ENCODE results near the gene FAM9C.

The FAM9C gene

DNA sequence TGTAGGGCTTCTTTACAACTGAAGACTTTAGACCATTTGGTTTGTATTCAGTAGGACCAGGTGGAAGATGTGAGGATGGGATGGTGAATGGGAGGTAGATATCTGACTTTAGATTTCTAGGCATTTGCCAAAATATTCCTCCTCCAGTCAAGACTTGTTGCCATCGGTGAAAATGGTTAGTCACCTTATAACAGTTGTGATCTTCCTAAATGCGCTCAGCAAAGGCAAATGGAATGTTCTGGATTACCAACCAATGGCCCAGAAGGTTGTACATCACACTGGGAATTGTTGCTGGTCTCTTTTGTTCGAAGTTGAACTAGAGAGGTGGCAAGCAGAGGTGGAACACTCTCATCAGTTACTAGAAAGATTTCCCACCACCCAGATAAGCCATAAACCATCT, 35.6 kb downstream of the FAM9C start:
- TF ChIP-seq GATA3 (IDR thresholded peaks at IDR 0.05; ENCODE audit: low read depth, low read length) (no peak), GATA2 (IDR thresholded peaks at IDR 0.05; ENCODE audit: low read depth, low read length) (no peak)

DNA sequence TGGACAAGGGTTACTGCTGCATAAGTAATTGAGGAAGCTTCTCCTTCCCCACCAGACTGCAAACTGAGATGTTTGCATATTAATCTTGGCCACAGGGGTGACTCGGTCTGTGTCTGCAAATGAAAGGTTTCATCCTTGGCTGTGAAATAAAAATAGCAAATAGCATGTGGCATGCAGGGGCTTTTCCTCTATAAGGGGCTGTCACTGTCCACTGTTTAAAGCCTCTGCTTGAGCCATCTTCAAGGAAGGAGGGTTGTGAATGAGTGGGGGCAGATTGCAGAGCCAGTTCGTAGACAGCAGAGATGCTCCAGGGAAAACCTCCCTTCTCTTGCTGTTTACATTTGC, 36.3 kb downstream of the FAM9C start:
- TF ChIP-seq GATA2 (IDR thresholded peaks at IDR 0.05; ENCODE audit: low read depth, low read length) (no peak), GATA3 (IDR thresholded peaks at IDR 0.05; ENCODE audit: low read depth, low read length) (no peak)

DNA sequence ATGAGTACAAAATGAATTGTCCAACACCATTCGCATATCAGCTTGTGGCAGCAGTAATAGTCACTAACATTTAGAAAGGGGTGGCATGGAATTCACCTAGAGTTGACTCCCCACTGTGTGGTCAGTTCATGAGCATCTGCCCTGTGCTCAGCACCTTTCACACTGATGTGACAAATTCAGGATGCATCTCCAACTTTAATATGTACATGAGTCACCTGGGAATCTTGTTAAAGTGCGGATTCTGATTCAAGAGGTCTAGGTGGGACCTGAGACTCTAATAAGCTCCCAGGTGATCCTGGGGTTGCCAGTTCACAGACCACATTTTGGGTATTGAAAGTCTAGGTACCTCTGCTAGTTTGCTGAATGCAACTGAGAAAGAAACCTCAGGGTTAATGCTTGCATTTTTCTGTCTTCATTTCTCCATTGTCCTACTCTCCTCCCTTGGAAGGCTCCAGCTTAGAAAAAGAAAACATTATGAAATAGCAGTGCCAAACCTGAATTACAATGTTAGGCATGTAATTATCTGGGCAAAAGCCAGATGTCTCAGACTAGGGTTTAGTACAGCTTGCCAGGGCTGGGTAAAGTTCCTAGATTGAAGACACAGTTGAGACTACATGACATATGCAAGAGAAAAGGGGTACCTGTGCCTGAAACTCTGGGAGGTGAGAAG, 36.8 kb downstream of the FAM9C start:
- no peak for TF ChIP-seq GATA3 (IDR thresholded peaks at IDR 0.05; ENCODE audit: low read depth, low read length)
- no peak for TF ChIP-seq GATA2 (IDR thresholded peaks at IDR 0.05; ENCODE audit: low read depth, low read length)

DNA sequence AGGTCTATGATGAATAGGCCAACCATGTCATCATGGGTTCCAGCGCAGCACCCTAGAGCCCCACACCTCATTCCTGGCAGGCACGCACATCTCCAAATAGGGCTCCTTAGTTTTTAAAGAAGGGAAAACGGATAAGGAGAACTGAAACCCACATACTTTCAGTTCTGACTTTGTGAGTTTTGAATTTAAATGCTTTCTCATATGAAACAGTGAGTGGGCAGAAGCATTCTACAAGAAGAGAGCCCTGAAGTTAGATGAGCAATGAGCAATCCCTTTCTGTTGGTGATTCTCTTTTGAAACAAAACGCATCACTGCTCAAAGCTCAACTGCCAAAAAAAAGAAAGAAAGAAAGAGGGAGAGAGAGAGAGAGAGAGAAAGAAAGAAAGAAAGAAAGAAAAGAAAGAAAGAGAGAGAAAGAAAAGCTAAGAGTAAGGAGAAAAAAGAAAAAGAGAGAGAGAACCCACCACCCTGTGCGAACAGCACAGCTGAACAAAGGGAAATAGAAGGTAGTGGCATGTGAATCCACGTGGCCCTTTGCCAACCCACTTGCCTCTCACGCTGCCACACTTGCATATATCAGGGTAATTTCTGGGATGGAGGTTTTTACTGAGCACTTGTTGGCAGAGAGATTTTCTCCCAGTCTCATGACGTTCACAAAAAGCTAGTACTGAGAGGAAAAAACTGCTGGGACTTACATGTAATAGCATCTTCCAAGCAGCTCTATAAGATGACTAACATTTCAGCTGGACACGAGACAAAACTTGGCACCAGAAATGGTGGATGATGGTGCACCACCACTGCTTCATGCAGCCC, 38.6 kb downstream of the FAM9C start:
- TF ChIP-seq GATA3 (IDR thresholded peaks at IDR 0.05; ENCODE audit: low read depth, low read length) (no peak), GATA2 (IDR thresholded peaks at IDR 0.05; ENCODE audit: low read depth, low read length) (no peak)

DNA sequence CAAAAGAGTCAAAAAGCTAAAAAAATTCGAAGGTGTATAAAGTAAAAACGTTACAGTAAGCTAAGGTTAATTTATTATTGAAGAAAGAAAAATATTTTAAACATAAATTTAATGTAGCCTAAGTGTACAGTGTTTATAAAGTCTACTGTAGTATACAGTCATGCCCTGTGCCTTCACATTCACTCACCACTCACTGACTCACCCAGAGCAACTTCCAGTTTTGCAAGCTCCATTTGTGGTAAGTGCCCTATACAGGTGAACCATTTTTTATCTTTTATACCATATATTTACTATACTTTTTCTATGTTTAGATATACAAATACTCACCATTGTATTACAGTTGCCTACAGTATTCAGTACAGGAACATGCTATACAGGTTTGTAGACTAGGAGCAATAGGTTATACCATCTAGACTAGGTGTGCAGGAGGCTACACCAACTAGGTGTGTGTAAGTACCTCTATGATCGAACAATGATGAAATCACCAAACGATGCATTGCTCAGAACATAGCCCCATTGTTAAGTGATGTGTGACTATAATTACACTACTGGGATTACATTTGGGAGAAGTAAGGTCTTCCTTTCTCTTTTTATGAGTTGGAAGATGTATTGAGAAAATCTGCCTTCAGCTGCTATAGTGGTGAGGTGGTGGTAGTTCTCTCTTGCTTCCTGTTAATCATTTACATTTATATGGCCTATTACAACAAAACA, 42.3 kb downstream of the FAM9C start:
- TF ChIP-seq GATA2 (IDR thresholded peaks at IDR 0.05; ENCODE audit: low read depth, low read length) (no peak), GATA3 (IDR thresholded peaks at IDR 0.05; ENCODE audit: low read depth, low read length) (no peak)

DNA sequence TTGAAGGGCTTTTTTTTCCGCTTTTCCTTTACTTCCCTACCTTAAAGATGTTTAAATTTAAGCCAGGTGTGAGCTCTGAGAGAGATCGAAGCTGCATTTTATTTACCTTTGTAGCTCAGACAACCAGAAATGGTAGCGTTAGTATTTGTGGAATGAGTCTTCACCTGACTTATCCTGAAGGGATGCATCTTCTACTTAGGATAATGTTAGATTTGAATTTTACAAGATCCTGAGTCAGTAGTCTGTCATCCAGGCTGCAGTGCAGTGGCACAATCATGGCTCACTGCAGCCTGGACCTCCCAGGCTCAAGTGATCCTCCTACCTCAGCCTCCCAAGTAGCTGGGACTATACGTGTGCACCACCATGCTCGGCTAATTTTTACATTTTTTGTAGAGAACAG, 43.3 kb downstream of the FAM9C start:
- no peak for TF ChIP-seq GATA2 (IDR thresholded peaks at IDR 0.05; ENCODE audit: low read depth, low read length)
- no peak for TF ChIP-seq GATA3 (IDR thresholded peaks at IDR 0.05; ENCODE audit: low read depth, low read length)

DNA sequence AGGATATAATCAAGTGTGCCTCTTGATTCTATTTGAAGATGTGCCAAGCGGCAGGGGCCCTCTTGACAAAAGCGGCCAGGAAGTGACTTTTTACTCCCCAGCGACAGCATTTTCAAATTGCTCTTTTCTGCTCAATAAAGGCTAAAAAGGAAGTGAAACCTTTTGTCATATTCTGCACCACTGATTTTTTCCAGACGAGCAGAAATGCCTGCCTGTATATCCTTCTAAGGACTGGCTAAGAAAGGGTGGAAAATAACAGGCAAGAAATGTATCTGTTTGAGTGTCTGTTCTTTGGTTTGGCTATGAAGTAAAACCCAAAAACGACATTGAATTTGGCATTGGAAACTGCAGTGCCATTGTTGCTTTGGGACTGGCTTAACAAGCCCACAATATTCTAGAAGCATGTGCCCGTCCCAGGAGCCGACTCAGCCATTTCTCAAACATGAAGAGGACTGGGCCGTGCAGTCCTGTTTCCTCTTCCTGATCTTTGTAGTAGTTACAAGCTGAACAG, 44.1 kb downstream of the FAM9C start:
- TF ChIP-seq GATA3 (IDR thresholded peaks at IDR 0.05; ENCODE audit: low read depth, low read length) (no peak), GATA2 (IDR thresholded peaks at IDR 0.05; ENCODE audit: low read depth, low read length) (no peak)

DNA sequence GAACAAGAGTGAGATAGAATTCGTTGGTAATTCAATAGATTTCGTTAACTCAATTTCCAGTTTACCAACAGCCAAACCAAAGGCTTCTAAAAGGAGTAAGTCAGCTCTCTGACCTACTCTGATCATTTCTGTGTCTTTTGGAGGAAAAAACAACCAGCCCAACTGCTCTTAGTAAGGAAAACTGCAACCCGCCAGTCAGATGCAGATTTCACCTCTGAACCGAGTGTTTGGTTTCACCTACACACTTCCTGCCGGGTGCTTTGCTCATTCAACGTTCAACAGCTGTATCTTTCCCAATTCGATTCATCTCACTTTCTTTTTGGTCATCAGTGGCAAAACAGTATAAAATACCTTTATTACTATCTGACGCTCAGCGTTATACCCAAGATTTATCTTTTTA, 45.0 kb downstream of the FAM9C start:
- TF ChIP-seq GATA2 (IDR thresholded peaks at IDR 0.05; ENCODE audit: low read depth, low read length) (no peak), GATA3 (IDR thresholded peaks at IDR 0.05; ENCODE audit: low read depth, low read length) (no peak)

DNA sequence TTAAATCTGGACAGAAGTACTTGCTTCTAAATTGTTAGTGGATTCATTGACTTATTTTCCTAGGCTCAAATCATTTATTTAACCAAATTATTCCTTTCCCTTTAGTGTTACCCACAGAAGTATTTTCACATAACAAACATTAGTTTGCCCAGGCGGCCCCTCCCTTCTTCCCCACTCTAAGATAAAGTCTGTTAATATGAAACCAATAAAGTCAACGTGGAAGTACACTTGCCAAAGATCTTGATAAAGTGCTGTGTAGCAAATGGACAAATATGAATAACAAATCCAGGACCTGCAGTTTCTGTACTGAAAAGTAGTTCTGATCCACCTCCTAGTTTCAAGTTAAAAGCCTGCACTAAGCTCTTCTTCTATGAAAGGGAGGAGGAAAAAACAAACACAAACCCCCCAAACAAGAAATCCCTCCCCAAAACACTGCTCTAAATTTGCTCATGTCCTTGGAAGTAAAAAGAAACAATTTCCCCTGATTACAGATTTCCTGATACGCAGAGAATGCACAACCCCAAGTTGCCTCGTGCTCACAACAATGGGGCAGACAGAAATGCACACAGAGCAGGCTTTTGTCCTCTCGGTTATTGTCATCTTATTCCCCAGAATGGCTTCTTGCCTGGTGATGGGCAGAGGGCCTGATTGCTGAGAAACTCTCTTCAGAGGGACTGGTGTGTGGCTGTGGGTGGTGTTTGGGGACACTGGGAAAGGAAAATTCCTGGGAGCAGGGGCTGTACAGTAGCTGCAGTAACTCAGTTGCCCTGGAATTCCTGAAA, 46.3 kb downstream of the FAM9C start:
- TF ChIP-seq GATA2 (IDR thresholded peaks at IDR 0.05; ENCODE audit: low read depth, low read length) (no peak), GATA3 (IDR thresholded peaks at IDR 0.05; ENCODE audit: low read depth, low read length) (no peak)

DNA sequence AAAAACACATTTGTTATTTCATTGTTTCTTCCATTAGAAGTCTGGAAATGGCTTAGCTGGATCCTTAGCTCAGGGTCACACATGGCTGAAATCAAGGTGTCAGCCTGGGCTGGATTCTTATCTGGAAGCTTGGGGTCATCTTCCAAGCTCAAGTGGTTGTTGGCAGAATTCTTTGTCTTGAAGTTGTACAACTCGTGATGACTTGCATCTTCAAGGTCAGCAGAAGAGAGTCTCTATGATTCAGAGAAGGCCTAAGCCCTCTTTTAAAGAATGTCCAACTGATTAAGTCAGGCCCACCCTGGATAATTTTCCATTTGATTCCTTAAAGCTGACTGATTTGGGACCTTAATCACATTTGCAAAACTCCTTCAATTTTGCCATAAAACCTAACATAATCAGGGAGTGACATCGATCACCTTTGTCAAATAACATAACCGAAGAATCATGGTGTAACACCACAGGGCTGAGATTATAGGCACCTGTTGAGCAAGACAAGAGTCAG, 47.4 kb downstream of the FAM9C start:
- no peak for TF ChIP-seq GATA2 (IDR thresholded peaks at IDR 0.05; ENCODE audit: low read depth, low read length)

DNA sequence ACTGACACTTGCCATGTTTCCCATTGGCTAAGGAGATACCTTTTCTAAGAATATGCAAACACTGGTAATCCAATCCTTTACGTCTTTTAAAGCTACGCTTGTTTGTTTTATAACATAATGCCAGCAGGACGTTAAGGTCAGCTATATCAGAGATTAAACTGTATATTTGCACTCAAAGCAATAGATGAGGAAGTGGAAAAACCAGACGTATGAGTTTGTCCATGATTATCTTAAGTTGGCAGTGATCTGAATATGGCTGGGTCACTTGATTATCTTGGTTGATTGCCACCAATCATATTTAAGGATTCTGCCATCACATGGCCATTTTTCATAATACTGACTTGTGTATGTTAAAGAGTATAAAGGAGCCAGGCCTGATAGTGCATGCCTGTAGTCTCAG, 50.1 kb downstream of the FAM9C start:
- TF ChIP-seq GATA2 (IDR thresholded peaks at IDR 0.05; ENCODE audit: low read depth, low read length), result no peak
- no peak for TF ChIP-seq GATA3 (IDR thresholded peaks at IDR 0.05; ENCODE audit: low read depth, low read length)

DNA sequence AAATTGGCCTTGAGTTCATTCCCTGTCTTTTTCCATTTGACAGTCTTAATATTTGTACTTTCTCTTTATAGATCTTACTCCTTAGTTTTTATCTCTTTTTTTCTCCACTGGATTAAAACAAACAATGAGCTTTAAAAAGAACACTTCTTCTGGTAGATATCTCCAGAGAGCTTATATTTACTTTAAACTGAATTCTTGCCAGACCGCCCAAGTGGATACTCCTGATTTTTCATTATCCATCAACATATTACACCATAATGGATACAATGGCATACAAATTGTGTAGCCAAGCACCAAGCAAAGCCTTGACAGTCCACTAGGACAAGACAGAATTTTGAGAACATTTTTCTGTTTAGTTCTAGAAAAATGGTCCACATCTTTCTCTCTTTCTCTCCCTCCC, 50.6 kb downstream of the FAM9C start:
- no peak for TF ChIP-seq GATA3 (IDR thresholded peaks at IDR 0.05; ENCODE audit: low read depth, low read length)
- TF ChIP-seq GATA2 (IDR thresholded peaks at IDR 0.05; ENCODE audit: low read depth, low read length), result no peak

DNA sequence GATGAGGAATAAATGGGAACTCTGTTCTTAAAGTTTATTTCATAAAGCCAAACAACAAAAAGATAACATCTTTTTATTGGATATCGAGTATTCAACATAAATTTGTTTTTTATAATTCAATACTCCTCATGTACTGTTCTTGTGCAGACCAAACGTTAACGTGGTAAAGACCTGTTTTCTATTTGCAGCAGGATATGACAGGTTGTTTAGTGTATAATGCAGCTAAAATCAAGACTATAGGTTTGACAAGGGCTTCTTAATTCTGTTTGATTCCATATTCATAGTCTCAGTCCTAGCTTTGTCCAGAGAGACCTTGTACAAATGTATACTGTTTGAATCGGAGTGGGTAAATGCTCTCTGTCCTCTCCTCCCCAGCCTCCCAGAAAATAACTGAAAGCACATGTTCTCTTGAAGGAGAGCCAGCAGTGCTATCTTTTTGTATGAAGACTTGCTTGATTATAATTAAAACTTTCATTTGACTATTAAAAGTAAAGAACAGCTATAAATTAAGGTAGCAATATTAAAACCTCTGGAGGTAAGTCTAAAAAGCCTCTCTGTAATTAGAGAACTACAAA, 51.8 kb downstream of the FAM9C start:
- TF ChIP-seq GATA3 (IDR thresholded peaks at IDR 0.05; ENCODE audit: low read depth, low read length), result no peak
- TF ChIP-seq GATA2 (IDR thresholded peaks at IDR 0.05; ENCODE audit: low read depth, low read length), result no peak
